Measurements from ENCODE around the gene COL4A1.

The COL4A1 gene

DNA sequence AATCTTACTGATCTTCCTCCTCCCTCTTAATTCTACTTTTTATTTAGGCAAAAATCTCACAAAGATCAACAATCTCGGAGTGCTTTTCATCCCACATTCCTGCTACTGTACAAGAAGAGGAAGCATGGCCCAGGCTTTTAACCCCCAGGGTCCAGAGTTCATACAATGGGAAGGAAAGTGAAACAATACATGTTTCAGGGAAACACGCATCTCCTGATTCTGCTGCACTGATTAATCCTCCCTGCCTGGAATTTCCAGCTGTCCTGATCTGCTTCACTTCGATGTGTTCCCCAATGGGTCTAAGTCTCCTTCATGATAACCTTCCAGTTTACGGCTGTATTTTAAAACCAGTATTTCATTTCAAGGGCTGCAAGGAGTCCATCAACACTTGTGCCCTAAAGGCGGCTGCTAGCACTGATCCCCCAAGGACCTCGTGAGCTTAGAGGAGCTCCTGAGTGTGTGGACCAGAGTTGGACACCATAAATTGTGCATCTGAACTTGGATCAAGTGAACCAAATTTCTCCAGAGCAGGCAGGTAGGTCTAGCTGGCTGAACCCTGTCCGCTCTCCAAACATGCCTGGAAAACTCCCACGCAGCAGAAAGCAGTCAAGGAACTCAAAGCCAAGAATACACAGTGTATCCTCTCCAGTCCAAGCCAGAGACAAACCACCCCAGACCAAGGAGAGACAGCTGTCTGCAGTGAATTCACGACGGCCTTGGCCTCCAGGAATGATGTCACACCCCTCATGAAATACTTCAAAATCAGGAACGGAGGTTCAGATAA, 44.3 kb downstream of the COL4A1 start:
- in situ Hi-C loops (cut with MboI; ENCODE audit: low sequenced_read_pairs), result no loop called here

DNA sequence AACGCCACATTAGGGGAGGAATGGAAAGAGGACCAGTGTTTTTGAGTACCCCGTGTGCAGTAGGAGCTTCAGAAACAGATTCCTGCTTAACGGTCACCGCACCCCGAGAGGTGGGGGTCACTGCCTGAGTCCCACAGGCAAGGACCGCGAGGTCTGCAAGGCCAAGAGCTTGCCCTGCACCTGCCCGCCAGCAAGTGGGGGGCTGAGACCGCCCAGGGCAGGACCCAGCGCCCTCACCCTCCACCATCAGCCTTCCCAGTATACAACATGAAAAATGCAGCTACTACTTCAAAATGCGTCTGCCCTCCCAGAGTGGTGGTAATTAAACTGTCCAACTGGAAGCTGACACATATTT, 44.9 kb downstream of the COL4A1 start:
- in situ Hi-C loops (cut with MboI; ENCODE audit: low sequenced_read_pairs), result no loop called here

DNA sequence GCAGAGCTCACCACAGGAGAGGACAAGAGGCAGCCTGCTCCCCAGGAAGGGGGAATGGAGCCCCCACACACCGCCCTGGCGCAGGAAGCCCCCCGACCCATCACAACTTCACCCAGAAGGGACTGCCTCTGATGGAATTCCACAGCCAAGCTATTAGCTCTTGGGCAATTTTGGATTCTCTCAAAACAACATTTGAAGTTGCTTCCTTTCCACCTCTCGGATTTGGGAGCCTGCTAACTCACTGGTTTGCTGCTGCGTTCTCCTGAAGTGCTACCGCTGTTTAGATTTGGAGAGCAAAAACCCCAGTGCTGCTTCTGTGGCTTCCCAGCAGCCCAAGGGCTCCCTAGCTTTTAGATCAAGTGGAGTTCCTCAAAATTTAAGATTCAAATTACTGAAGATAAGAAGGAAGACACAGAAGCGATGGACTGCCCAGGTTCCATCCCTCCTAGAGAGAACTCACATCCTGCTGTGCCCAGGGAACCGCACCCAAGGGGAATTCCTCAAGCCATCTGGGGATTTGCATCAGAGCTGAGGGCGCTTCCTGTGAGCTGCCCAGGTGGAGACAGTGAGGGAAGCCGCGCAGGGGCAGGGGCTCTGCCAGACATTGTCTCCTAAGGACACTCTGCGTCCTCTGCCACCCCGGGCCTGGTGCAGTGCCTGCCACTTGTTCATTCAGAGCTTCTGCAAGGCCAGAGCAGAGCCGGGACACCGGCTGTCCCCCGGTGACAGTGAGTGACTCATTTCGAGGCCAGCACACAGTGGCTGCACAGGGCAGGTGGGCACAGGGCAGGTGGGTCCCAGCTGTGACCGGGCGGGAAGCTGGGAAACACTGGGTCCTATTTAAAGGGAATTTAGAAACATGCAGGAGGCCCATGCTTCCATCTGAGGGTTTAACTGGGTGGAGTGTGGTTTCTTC, 45.5 kb downstream of the COL4A1 start:
- in situ Hi-C loops (cut with MboI; ENCODE audit: low sequenced_read_pairs), result no loop called here

DNA sequence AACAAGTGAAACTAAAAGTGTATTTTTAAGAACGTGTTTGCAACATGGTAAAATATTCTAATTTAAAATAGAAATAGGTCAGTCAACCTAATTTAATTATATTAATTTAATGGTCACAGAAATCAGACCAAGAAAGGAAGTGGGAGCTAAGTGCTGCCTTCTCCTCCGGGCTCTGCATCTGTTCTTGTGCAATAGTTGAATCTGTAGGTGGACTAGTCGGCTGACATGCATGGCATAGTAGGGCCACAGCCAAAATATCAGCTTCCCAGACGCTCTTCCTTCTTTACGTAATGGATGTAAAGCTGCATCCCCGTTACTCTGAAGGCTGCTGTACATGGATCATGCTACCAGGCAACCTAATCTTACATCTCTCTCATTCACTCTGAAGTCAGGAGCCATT, 47.3 kb downstream of the COL4A1 start:
- in situ Hi-C loops (cut with MboI; ENCODE audit: low sequenced_read_pairs), result no loop called here

DNA sequence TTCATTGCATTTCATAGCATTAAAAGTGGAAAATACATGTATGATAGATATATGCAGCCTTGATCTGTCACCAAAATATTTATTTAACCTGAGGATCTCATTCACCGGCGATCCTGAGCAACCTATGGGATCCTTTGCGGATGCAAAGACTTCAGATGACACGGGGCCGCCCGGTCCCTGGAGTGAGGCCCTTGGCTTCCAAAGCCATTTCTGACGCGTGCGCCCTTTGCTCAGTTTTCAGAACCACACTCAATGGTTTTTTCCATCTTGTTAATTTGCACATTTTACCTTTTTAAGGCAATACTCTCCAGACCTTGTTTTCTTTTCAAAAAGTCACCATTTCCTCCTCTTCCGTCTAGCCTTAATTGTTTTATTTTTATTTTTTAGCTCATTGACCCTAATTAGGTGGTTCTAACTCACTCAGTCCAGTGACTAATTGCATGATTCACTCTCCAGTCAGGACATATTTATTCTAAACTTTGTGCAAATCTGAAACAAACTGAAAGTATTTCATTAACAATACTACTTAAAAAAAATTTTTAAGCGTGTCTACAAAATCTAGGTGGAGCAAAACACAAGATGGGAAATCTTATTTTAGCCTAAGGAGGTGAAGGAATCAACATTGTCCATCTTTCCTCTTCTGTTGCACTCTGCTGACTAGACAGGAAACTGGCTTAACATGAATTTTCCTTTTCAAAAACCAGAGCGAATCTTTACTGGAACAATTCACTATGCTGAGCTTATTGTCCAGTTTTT, 47.9 kb downstream of the COL4A1 start:
- in situ Hi-C loops (cut with MboI; ENCODE audit: low sequenced_read_pairs), result no loop called here

DNA sequence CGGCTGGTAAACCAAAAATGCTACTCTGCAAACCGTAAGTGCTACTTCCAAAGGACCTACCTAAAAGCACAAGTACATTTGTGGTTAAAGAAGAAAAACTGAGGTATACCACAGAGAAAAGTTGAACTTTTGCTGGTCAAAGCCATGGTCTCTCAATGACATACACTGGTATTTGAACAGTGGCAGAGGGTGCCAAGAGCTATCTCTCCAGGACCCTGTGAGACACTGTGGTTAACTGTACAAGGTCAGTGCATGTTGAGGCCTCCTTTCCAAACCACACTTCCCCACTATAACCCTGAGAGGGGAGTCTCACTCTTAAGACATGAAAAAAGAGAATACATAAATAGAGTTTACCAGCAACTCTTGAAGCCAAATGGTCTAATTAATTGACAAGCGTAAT, 49.5 kb downstream of the COL4A1 start:
- in situ Hi-C loops (cut with MboI; ENCODE audit: low sequenced_read_pairs), result no loop called here

DNA sequence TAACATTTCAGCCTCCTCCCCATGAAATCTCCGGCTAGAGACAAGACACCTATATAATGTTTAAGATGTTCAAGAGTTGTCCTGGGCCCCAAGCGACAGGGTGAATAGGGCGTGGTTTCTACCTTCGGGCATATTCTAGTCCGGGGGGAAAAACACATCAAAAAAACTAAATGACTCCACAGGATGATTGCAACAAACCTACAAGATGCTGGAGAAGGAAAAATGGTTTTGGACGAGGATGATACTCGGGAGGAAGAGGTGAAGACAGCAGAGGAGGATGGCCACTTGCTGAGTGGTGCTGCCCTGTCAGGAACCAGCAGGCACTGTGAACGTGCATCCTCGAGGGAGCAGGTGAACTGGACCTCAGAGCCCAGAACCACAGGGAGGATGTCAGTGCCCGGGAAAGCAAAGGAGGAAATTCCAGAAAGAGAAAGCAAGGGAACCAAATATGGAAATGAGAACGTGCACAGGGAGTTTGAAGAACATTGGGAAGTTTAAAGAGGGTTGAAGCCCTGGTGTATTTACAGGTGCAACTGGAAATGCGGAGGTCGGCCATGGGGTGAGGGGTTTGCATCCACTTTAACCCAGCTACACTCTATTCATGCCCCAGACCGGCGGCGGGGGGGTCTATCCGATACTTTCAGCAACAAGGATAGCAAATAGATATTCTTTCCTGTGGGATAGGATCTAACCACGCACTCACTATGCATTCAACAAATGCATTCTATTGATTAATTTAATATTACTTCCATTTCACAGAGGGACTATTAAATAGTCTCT, 50.6 kb downstream of the COL4A1 start:
- in situ Hi-C loops (cut with MboI; ENCODE audit: low sequenced_read_pairs), result no loop called here

DNA sequence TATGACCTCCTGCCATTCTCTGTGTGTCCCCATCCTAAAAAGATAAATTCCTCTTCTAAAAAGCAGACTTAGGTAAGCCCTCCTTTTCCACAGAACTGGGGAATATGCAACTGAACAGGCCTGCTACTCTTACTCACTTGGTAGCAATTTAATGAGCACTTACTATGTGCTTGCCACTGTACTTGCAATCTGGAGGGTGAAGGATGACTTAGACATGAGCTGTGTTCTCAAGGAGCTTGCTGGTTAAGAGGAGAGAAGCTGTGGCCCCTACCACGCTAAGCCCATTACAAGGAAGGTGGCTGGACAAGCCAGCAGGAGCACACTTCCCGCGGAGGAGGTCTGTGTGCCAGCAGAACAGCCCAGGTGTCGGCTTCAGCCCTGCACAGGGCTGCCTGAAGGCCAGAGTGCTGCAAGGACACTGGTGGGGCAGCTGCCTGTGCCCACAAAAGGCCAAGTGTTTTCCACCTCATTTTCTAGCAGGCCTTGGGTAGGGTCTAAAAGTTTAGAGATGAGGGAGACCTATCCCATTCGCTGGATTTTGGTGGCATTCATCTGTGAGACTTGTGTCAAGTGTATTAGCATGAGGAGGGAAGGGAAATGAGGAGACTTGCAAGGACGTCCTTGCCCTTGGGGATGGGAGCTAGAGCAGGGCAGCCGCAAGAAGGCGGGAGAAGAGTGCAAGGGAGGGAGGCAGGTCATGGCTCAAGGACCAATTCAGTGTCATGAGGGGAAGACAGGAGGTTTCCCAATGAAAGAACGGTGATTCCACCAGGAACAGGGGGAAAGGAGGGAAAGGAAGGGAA, 52.0 kb downstream of the COL4A1 start:
- in situ Hi-C loops (cut with MboI; ENCODE audit: low sequenced_read_pairs), result no loop called here

DNA sequence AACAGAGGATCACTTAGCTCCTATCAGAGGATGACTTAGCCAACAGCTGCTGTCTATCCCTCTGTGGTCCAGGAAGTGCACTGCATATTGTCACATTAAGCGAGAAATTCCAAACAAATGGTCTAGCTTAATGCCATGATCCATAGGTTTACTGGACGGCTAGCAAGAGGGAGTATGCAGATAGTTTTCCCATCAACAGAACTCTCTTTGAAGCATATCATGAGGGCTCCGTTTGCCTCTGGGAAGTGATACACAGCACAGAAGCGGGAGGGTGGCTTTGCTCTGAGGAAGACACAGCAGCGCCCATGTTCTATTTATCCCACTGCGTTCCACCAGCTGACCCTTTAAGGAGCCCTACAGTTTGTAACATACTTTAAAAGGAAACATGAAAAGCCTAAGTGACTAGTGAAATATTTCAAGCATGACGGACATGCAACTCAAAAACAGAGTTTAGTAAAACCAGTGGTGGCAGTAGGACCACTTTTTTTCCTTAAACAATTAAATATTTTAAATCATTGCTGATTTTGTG, 52.7 kb downstream of the COL4A1 start:
- in situ Hi-C loops (cut with MboI; ENCODE audit: low sequenced_read_pairs), result no loop called here

DNA sequence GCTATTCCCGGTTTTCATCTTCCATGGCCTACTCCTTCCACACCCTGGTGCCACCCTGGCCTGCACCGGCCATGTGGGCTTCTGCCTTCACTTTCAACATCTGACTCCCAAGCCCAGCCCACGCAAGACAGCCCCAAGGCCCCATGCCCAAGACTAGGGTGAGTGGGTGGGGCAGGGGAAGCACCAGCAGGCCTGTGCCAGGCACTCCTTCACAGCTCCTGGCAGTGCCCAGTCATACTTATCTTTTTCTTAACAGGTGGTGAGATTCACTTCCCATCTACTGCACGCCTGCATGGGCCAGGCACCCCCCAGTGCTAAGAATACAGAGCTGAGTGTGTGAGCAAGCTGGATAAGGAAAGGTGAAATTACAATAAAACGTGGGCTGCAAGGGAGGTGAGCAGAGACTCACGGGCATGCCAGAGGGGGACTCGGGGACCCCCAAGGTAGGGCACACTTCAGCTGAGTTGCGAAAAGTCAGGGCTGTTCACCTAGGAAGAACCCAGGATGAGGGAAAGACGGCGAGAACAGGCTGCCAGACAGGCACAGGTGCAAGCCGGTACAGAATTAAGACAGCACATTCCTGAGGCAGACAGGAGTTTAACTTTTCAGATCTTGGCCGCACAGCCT, 55.7 kb downstream of the COL4A1 start:
- in situ Hi-C loops (cut with MboI; ENCODE audit: low sequenced_read_pairs), result no loop called here

DNA sequence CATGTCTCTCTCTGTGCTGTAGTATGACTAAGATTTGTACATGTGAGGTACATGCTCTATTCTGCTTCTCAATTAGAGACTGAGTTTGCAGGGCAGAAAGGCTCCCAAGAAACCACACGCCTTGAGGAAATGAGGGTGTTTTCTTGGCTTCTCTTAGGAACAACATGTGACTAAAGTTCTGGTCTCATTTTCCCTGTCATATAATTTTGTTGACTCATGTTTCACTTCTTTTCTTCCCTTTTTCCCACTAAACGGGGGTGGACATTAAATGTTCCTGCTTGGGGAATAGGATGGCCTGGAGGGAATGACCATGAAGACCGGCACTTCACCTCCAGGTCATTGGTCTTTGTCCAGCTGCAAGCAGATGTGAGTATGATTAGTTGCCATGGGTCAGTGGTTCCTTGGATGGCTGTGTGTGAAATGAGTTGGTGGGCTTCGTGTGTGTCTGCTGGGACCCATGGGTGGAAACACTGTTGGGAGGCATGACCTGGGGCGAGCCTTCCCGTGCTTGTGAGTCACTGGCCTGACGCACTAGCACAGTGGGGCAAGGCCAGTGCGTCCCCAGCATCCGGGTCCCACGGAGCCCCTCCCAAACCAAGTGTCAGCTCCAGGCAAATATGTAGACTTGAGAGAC, 56.6 kb downstream of the COL4A1 start:
- in situ Hi-C loops (cut with MboI; ENCODE audit: low sequenced_read_pairs), result no loop called here

DNA sequence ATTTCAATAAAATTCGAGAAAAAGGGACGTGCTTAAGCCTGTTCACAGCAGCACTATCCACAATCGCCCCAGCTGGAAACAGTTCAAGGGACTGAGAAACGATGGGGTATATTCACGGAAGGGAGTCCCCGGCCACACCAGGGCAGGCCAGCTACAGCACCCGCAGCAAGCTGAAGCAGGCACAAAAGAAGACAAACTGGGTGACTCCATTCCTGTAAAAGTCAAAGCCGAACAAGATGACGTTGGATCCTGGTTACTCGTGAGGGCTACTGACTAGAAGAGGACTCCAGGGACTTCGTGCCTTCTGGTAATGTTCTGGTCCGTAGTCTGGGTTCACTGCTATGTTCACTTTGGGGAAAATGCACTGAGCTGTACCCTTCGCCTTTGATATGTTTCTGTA, 57.6 kb downstream of the COL4A1 start:
- in situ Hi-C loops (cut with MboI; ENCODE audit: low sequenced_read_pairs), result no loop called here

DNA sequence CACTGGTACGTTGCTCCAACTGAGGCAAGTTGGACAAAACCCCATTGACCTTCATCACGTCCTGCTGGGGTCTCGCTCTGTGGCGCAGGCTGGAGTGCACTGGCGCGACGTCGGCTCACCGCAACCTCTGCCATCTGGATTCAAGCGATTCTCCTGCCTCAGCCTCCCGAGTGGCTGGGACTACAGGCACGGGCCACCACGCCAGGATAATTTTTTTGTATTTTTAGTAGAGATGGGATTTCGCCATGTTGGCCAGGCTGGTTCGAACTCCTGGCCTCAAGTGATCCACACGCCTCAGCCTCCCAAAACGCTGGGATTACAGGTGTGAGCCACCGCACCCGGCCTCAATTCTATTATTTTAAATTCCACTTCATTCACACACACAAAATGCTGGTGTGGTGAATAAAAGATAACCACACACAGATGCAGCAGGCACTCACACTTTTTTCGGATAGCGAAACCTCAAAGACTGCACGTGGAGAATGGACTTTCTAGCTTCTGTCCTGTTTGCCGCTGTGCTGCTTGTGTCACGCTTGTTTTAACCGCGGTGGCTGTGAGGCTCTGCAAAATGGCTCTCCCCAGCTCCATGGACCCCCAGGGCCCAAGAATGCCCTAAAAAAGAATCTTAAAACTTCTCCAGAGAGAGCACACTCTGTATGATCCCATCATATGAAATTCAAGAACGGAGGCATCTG, 58.4 kb downstream of the COL4A1 start:
- in situ Hi-C loops (cut with MboI; ENCODE audit: low sequenced_read_pairs), result no loop called here

DNA sequence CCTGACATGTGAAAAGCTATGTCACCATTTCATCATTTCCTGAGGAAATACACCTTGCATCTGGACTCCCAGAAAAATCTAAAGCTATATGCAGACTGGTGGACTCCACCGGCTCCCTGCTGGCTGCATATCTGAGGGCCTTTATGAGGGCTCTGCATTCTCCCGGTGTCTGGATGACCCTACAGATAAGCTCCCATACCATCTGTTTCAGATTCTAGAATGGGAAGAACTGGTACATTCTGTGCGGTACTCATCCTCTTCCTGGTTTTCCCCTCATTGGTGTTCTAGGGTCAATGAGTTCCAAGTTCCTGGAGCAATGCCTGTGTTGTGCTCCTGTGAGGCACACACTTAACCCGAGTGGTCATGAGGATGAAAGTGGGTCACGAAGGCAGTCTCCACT, 60.4 kb downstream of the COL4A1 start:
- in situ Hi-C loops (cut with MboI; ENCODE audit: low sequenced_read_pairs), result no loop called here

DNA sequence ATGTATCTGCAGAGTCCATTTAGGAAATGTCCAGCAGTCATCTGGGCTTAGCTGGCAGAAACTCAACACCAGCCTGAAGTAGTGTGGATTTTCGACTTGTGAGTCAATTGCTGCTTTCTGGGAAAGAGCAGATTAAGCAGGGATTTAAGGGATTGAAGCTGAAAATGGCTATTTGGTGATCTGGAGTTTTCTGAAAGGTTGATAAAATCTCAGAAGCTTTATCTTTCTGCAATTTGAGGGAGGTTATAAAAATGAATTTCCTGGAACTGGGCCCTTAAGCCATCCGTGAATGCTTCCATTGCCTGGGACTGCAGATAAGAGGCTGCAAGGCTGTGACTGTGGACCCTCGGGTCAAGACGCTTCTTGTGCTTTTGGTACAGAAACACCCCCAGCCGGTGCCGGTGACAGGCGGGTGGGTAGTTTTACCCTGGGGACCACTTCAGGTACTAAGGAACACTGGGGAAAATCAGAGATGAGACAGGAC, 61.5 kb downstream of the COL4A1 start:
- in situ Hi-C loops (cut with MboI; ENCODE audit: low sequenced_read_pairs), result no loop called here

DNA sequence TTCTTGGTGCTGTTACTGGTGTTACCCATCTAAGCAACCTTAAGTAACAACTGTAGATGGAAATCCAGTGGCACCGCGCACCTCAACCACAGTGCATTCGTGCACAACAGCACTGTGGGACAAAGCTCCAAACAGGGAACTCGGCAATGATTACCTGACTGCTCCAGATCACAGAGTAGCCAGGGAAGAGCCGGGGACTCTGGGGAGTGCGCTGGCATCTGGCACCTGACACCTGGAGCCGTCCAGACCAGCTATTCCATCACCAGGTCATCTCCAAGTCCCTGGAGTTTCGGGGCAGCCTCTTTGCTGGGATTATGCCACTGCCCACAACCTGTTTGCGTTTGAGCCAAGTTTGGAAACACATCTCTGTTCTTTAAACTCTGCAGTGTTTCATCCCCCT, 62.0 kb downstream of the COL4A1 start:
- in situ Hi-C loops (cut with MboI; ENCODE audit: low sequenced_read_pairs), result no loop called here

DNA sequence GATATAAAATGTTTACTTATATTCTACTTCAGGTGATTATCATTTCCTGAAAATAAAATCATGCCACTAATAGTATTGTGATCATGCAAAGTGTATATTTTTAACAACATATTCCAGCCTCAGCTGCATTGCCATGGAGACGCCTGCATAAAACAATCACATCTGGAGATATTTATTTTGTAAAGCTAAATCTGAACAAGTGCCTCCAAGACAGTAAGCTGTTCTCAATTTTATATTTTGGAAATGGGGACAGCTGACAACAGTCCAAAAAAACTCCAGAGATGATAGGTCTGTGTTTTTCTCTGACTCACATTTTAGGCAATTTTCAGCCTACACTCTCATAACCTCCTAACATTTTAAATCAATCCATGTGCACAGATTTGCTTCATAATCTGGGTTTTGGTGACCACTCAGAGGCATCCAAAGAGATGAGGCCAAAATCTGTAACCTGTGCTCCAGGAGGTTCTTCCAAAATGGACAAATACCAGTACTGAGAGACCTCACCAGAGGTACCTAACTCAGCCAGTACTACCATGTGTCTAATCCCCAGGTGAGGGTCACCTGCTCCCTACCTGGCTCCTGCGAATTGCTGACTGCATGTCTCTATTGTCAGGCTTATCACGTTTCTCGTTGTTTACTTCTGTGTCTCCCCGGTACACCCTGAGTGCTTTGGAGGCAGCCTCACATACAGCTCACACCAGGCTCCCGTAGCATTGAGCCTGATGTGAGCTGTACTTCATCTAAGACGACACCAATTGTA, 62.7 kb downstream of the COL4A1 start:
- in situ Hi-C loops (cut with MboI; ENCODE audit: low sequenced_read_pairs), result no loop called here

All from HL-60/S4 (cell line).